Ascending aorta (tissue), 2 donors: Measurements from ENCODE around the gene DMRT3. TPM values are rescaled to one million over a fixed set of nuclear protein-coding genes. Genes with fewer than 3 reads are reported as not detected.
A peak's percentile ranks its signal among the peaks of the same experiment; 100 is the strongest.

ENCODE experiments used
- DNase-seq, 2 donors: peaks; one replicate each; pipeline ENCODE4 v3.0.0-alpha.2; 2019; ENCODE audit warnings: low spot score in 2 of 2
- H3K27ac ChIP-seq, 2 donors: fragments of 200-600 bp; sonication (generic); one replicate each; pipeline ENCODE4 v1.5.1; 2016 to 2017; ENCODE audit warnings: mild to moderate bottlenecking in 1 of 2
- H3K27me3 ChIP-seq: fragments of 200-600 bp; sonication (generic); one replicate; pipeline ENCODE4 v1.5.1; 2017
- H3K36me3 ChIP-seq, 2 donors: fragments of 200-600 bp; sonication (generic); one replicate each; pipeline ENCODE4 v1.5.1; 2016
- H3K4me1 ChIP-seq, 2 donors: fragments of 200-600 bp; sonication (generic); one replicate each; pipeline ENCODE4 v1.5.1; 2016 to 2017; ENCODE audit warnings: mild to moderate bottlenecking in 1 of 2
- H3K4me3 ChIP-seq, 2 donors: fragments of 200-600 bp; sonication (generic); one replicate each; pipeline ENCODE4 v1.5.1; 2016 to 2017; ENCODE audit warnings: mild to moderate bottlenecking in 1 of 2
- H3K9me3 ChIP-seq, 2 donors: fragments of 200-600 bp; sonication (generic); one replicate each; pipeline ENCODE4 v1.5.1; 2016
- CTCF ChIP-seq, 3 experiments: fragments of 200-600 bp in 2 of 3; fragments of 450-650 bp in 1 of 3; sonication (generic) in 2 of 3; IDR thresholded peaks; one replicate each; pipeline ENCODE4 v1.5.1; 2016 to 2019; ENCODE audit warnings: antibody characterized with exemption in 3 of 3, mild to moderate bottlenecking in 1 of 3, moderate library complexity in 1 of 3
- intact Hi-C: fragments of 100-400 bp; cut with DNase I; formaldehyde crosslinking; loops from one replicate; pipeline ENCODE4 v1.15.1; 2023
- total RNA-seq: library from RNA; depleted of rRNA; stranded (reverse); fragments of >200 nt; gene quantifications from one replicate; pipeline ENCODE4 v1.1.0, GENCODE V29; 2016

DMRT3 gene
- total RNA-seq, 1 donor from 2014 or later, result not detected

GRCh38 chr9:935348-935965, 41.0 kb upstream of the DMRT3 start:
- Histone ChIP-seq H3K4me1 (no peaks in the 10 kb centered on the region), H3K36me3 (no peaks in the 10 kb centered on the region), H3K27ac (no peak overlapping the region), H3K27me3 (no peaks in the 10 kb centered on the region), H3K9me3 (no peaks in the 10 kb centered on the region), H3K4me3 (peak overlapping the region in 1 of 2 donors; percentile 1)
- no peak for TF ChIP-seq CTCF (IDR thresholded peaks at IDR 0.05)
- no peak for DNase-seq
- intact Hi-C loops, result no loop called here

GRCh38 chr9:942805-943580, 33.5 kb upstream of the DMRT3 start:
- no peaks in the 10 kb centered on the region for H3K9me3 ChIP-seq
- no peaks in the 10 kb centered on the region for H3K27me3 ChIP-seq
- no peaks in the 10 kb centered on the region for H3K4me1 ChIP-seq
- no peak overlapping the region for H3K27ac ChIP-seq
- no peak overlapping the region for H3K4me3 ChIP-seq
- TF ChIP-seq CTCF (IDR thresholded peaks at IDR 0.05), result no peak
- DNase-seq, result no peak
- intact Hi-C loops, result no loop called here
- H3K36me3 ChIP-seq, result no peaks in the 10 kb centered on the region

- Histone ChIP-seq H3K36me3 (no peaks in the 10 kb centered on the region), H3K27me3 (no peaks in the 10 kb centered on the region), H3K4me1 (no peaks in the 10 kb centered on the region), H3K27ac (no peak overlapping the region), H3K4me3 (no peak overlapping the region), H3K9me3 (no peaks in the 10 kb centered on the region)
- no peak for DNase-seq
- intact Hi-C loops, result no loop called here
- TF ChIP-seq CTCF (IDR thresholded peaks at IDR 0.05), result no peak
These were observed 28.5 kb upstream of the DMRT3 start for GRCh38 chr9:947985-948384.

- DNase-seq, result no peak
- H3K27me3 ChIP-seq, result no peaks in the 10 kb centered on the region
- no peak for TF ChIP-seq CTCF (IDR thresholded peaks at IDR 0.05)
- no peak overlapping the region for H3K4me3 ChIP-seq
- no peaks in the 10 kb centered on the region for H3K36me3 ChIP-seq
- no peaks in the 10 kb centered on the region for H3K9me3 ChIP-seq
- H3K27ac ChIP-seq, result no peak overlapping the region
- H3K4me1 ChIP-seq, result no peaks in the 10 kb centered on the region
- intact Hi-C loops, result no loop called here
These were observed 28.0 kb upstream of the DMRT3 start for GRCh38 chr9:948497-948896.

- Histone ChIP-seq H3K4me3 (no peak overlapping the region), H3K4me1 (no peaks in the 10 kb centered on the region), H3K9me3 (no peaks in the 10 kb centered on the region), H3K27me3 (no peaks in the 10 kb centered on the region), H3K27ac (no peak overlapping the region), H3K36me3 (no peaks in the 10 kb centered on the region)
- no peak for TF ChIP-seq CTCF (IDR thresholded peaks at IDR 0.05)
- intact Hi-C loops, result no loop called here
- DNase-seq, result no peak
These were observed 26.3 kb upstream of the DMRT3 start for GRCh38 chr9:950139-950538.
